HG03039 (cell line): ENCODE data around the gene SFXN4.
"Not testable (repeated sequence)": the region's sequence is repeated elsewhere in the genome, so short reads cannot be mapped to it uniquely, and the experiment has no call there.

Experiments used
- ATAC-seq: cut with Tn5 transposase; IDR thresholded peaks from one replicate; pipeline ENCODE4 v1.9.1; 2021; ENCODE audit warnings: mild to moderate bottlenecking, moderate library complexity; ENCODE audit not compliant: unreplicated experiment

SFXN4 gene

GRCh38 chr10:119149157-119149556 lies 16.4 kb downstream of the SFXN4 start:
- ATAC-seq: no peak

- ATAC-seq: no peak
Observed at GRCh38 chr10:119143657-119144056, 21.9 kb downstream of the SFXN4 start.

DNA sequence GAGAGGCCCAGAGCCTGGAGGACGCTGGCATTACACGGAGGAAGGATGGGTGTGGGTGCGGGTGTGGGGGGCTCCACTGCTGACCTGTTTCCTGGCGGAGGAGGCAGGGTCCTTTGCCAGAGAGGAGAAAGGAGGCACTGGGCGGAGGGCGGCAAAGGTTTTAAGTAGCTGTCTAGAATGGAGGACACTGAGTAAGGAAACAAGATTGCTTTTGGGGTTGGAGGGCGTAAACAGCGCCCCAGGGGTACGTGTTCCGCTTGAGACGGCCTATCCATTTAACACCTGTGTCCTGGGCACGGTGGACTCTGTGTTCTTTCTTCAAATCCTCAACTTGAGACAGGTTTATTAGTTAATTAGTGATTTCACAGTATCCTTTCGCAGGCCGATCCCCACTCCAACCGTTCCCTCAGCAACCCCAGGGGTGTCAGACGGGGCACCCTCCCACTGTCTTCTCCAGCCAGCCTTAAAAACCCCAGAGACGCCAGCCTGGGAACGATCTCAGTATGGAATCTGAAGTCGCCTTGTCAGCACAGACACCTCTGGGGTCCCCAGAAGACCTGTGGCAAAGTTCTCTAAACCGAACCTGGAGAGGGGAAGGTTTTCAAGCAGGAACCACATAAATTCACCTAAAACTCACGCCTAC lies 24.8 kb downstream of the SFXN4 start:
- no peak for ATAC-seq

GRCh38 chr10:119139464-119140067 lies 25.9 kb downstream of the SFXN4 start:
- ATAC-seq: no peak

GRCh38 chr10:119138346-119139306 lies 26.9 kb downstream of the SFXN4 start:
- ATAC-seq: no peak

DNA sequence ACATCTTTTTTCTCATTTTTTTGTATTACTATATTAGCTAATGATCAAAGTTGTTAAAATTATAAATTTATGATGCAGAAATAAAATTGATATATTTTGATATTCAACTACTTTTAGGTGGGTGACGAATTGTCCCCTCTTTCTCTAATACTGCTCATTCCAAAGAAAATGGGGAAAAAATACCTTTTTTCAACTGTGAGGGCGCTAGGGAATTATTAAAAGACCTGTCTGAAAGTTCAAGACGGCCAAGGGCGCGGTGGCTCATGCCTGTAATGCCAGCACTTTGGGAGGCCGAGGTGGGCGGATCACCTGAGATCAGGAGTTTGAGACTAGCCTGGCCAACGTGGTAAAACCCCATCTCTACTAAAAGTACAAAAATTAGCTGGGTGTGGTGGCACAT lies 27.6 kb downstream of the SFXN4 start:
- ATAC-seq: not testable (repeated sequence)

DNA sequence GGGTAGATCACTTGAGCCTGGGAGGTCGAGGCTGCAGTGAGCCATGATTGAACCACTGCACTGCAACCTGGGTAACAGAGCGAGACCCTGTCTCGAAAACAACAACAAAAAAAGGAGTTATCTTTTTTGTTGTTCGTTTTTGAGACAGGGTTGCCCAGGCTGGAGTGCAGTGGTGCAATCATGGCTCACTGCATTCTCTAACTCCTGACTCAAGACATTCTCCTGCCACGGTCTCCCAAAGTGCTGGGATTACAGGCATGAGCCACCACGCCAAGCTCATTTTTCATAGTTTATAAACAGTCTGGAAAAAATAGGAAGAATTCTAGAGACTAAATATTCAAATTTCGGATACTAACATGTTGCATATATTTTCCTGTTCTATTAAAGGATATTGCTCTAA lies 29.4 kb downstream of the SFXN4 start:
- no peak for ATAC-seq

DNA sequence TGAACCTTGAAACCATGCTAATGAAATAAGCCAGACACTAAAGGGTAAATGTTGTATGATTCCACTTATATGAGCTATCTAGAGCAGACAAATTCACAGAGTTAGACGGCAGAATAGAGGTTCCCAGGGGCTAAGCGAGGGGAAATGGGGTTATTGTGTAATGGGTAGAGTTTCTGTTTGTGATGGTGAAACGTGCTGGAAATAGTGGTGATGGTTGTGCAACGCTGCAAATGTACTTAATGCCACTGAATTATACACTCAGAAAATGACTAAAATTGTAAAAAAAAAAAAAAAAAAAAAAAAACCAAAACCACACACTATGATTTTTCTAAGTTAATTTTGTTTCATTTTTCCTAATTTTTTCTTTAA lies 30.0 kb downstream of the SFXN4 start:
- ATAC-seq: no peak

GRCh38 chr10:119133949-119134348 lies 31.6 kb downstream of the SFXN4 start:
- no peak for ATAC-seq

GRCh38 chr10:119132521-119133345 lies 32.8 kb downstream of the SFXN4 start:
- ATAC-seq: no peak

DNA sequence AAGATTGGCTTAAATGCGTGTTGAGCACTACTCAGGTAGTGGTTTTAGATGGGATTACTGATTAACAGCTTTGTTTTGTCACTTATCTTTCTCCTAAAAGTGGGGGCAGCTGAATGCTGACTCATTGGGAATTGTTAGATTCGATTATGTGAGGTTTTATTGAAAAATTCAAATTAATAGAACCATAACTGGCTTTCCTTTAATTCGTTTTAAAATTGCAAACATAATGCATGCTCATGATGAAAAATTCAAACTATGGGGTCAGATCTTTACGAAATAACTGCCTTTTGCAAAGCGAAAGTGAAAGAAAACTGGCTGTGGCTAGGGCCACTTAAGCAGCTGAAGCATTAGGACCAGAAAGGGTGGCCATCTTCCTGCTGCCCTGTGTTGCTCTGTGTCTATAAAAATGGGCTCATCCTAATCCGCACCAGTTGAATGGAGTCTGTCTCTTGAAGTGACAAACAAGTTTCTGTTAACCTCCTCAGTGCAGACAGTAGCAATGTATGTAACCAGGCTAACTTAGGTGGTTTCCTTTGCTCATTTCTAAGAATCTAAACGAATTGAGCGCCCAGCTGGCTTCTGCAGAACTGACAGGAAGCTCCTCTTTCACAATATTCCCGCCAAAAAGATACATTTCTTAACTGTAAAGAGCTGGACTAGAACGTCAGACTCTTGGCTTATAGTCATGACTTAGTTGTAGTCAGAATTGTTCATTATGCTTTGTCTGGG lies 33.8 kb downstream of the SFXN4 start:
- no peak for ATAC-seq

DNA sequence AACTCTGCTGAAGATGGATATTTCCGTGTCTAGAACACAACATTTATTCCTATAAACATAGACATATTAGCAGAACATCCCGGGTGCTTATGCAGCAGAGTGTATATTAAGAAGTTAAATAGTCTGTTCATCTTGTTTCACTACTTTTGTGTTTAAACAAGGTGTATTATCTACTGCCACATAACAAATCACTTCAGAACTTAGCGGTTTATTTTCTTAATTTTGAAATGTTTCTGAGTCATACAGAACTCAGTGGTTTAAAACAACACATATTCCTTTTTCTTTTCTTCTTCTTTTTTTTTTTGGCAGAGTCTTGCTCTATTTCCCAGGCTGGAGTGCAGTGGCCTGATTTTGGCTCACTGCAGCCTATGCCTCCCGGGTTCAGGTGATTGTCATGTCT lies 35.8 kb downstream of the SFXN4 start:
- no peak for ATAC-seq

- ATAC-seq: no peak
Observed at GRCh38 chr10:119125942-119126341, 39.6 kb downstream of the SFXN4 start.

- no peak for ATAC-seq
Observed at GRCh38 chr10:119120875-119121274, 44.6 kb downstream of the SFXN4 start.

DNA sequence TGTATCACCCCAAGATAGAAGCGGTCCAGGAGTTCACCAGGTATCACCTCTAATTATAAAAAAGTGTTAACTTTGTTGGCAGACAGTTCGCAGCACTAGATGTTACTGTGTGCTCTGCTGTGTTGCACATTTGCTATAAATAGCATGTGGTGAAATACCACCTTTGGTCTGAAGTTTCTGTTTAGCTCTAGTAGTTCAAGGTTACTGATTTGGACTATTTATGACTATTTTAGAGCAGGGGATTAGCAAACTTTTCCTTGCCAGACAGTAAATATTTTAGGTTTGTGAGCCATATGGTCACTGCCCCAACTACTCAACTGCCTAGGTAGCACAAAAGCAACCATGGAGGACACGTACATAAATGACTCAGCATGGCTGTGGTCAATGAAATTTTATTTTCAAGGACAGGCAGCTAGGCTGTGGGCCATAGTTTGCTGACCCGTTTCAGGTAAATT lies 45.1 kb downstream of the SFXN4 start:
- ATAC-seq: peak; percentile 59

DNA sequence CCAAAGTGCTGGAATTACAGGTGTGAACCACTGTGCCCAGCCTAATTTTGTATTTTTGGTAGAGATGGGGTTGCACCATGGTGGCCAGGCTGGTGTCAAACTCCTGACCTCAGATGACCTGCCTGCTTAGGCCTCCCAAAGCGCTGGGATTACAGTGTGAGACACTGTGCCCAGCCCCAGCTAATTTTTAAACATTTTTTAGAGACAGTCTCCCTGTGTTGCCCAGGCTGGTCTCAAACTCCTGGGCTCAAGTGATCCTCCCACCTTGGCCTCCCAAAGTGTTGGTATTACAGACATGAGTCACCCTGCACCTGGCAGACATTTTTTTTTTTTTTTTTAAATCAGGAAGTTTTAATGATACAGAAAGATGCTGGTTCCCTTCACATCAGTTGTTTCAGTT lies 46.1 kb downstream of the SFXN4 start:
- no peak for ATAC-seq

- ATAC-seq: no peak
Observed at GRCh38 chr10:119118231-119118630, 47.3 kb downstream of the SFXN4 start.

DNA sequence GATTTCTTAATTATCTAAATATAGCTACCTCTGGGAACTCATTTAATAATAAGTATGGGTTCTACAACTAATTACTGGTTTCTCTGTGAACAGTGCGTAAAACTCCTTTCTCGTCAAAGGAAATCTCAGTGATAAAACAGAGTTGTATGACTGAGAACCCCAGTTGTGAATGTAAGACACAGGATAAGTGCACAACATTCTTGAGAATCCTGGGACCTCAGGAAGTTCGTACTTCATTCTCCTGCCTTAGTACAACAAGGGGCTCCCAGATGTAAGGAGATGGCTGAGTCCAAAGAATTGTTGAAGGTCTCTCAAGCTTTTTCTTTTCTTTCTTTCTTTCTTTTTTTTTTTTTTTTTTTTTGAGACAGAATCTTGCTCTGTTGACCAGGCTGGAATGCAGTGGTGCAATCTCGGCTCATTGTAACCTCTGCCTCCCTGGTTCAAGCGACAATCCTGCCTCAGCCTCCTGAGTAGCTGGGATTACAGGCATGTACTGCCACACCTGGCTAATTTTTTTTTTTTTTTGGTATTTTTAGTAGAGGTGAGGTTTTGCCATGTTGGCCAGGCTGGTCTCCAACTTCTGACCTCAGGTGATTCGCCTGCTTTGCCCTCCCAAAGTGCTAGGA lies 49.1 kb downstream of the SFXN4 start:
- no peak for ATAC-seq

DNA sequence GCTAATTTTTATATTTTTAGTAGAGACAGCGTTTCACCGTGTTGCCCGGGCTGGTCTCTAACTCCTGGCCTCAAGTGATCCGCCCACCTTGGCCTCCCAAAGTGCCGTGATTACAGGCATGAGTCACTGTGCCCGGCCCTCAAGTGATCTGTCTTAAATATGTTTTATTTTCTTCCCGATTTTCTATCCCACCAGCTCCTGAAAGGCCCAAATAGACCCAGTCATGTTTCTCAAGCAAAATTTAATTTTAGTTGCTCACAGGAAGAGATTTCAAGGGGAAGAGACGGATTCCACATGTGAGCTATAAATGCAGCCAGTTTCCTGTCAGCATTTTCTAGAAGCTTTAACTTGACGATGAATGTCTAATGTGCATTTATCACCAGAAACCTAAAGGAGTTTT lies 49.6 kb downstream of the SFXN4 start:
- no peak for ATAC-seq
